Activated CD8-positive, alpha-beta memory T cell treated with anti-CD3 and anti-CD28 coated beads, Interleukin-2, amount 50 U/mL, for 1 hour (primary cell): ENCODE measurements around the gene SLC35F5.
"Not testable (repeated sequence)": the region's sequence is repeated elsewhere in the genome, so short reads cannot be mapped to it uniquely, and the experiment has no call there.

ENCODE experiments used
- DNase-seq: peaks from one replicate; pipeline ENCODE4 v3.0.0-alpha.2; 2020; ENCODE audit errors: extremely low read depth

The SLC35F5 gene

DNA sequence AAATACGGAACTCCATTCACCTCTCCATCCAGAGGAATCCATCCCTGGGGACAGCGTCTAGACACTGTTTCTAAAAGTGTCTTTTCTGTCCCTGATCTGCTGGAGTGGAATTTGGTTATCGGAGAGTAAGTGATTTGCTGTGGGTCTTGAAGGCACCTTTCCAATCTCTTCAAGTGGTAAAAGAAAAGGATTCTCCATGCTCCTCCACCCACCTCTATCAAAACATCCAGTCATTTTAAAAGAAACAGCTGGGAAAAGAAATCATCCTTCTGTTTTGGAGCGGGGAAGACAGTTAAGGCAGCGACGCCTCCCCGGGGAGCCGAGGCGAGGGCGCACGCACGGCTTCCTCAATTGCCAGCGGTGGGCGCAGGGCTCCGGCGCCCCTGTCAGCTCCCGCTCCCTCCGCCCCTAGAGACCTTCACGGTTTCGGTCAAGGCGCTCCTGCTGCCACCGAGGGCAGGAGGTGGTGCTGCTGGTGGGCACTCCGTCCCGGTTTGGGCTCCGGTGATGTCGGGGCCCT is 547 bp downstream of the SLC35F5 start:
- peak; percentile 5 for DNase-seq

DNA sequence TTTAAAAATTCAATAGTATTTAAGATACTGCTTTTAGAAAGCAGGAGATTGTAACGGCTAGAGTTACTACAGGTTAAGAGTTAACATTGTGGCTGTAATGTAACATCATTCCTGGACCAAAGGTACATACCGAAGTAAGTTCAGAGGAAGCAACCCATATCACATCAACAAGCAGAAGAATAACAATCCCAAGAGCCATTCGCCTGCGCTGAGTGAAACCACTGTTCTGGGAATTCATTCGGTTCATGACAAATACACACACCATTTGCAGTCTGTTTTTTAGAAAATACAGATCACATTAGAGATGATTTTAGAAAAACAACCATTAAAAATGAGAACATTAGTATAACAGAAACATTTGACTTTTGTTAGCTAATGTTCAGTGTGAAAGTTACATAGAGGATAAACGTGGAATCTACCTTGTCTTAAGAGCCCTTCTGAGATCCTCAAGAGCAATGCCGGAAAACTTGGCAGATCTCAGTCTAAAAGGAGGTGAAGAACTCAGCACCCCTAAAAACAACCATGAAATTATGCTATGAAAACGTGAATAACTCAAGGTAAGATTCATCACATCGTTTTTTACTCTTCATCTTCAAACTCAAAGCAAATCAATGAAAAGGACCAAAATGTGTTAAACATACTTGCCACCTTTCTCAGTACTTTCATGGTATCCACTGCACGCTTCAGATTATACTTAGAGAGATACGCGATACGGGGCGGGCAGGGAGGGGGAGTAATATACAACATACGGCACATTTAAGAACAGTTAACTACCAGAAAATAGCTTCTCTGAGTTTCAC is 1.2 kb downstream of the SLC35F5 start:
- no peak for DNase-seq

DNA sequence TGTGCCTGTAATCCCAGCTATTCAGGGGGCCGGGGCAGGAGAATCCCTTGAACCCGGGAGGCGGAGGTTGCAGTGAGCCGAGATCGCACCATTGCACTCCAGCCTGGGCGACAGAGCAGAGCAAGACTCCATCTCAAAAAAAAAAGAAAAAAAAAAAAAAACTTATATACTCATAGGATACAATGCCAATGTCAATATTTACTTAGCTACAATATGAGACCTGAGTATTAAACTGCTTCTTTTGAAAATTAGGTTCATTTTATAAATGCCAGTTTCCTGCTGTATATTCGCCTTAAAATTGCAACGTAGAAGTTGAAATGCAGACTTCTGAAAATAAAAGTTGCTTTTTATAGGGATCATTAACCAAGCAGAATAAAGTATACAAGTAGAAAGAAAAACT is 2.3 kb downstream of the SLC35F5 start:
- DNase-seq: no peak

DNA sequence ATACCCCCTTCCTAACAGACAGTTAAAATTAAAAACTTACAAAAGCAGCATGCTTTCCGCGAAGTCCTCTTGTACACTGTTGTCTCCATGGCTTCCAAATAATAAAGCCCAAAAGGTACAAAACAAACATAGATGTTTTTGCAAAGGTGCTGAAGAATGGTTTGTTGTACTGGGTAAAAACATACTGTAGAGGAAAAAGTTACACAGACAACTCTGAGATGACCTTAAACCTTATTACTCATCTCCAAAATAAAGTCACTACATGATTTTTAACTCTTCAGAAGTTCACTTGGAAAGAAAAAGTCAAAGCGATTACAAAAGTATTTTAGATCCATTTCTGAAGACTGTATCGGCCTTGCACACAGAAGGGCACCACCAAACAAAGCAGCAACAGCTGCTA is 6.1 kb downstream of the SLC35F5 start:
- DNase-seq: no peak

DNA sequence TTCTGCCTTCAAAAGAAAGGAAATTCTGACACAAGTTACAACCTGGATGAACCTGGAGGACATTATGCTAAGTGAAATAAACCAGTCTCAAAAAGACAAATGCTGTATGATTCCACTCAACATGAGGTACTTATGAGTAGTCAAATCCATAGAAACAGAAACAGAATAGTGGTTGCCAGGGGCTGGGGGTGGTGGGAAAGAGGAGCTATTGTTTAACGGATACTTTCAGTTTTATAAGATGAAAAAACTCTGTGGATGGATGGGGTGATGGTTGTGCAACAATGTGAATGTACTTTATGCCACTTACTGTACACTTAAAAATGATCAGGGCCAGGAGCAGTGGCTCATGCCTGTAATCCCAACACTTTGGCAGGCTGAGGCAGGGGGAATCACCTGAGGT is 15.4 kb downstream of the SLC35F5 start:
- no peak for DNase-seq

DNA sequence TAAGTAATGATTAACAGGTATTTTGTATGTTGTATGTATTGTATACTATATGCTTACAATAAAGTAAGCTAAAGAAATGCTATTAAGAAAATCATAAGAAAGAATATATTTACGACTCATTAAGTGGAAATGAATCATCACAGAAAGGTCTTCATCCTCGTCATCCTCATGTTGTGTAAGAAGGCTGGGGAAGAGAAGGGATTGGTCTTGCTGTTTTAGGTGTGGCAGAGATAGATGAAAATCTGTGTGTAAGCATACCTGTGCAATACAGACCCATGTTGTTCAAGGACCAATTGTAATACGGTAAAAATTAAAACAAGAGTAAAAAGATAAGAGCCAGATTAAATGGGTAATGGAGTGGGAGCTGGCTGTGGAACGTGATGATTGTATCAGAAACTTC is 16.6 kb downstream of the SLC35F5 start:
- DNase-seq: no peak

DNA sequence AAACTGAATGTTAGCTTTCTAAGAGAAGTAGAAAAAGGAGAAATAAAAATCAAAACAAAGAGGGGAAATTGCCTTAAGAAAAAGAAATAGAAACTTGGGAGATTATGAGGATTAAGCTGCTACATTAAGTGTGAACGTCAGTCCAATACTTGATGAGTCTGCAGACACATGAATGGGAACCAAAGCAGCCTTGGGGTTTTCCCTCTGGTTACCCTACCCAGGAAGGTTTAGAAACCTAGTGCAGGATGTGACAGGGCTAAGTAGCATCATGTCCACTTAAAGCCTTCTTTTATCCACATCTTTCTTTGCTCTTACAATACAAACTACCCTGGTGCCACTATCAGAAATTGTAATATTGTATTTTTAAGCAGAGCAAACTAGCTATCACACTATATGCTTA is 22.3 kb downstream of the SLC35F5 start:
- no peak for DNase-seq

DNA sequence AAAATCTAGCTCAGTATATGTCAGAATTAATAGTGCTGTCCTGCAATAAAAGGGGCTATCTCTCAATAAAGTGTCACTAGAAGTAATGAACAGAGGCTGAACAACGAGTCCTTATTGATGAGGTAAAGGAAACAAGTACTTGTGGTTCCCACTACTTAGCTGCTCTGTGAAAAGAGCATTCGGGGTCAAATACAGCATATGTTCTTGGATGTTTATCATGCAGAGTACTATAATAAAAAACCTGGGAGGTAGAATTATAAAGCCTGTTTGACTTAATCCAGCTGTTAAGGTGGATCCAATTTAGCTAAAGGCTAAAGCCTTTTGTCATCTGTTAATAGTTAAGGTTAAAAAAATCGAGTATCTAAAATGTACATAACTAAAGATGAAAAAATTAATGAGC is 32.4 kb downstream of the SLC35F5 start:
- no peak for DNase-seq

DNA sequence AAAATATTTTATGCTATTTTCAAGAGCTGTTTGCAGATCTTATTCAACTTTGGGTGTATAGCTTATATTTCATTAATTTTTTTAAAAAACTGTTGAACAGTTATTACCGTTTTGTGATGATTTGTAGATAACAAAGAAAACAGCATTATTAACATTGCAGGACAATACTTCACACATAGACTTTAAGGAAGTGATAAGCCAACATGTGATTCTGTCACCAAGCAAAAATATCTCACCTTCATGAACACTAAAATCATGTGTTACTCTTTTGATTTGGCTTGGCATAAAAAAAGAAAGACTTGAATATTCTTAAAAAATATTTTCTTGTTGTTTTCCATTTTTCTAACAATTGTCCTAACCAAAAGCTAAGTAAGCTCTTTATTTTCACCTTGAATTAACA is 33.0 kb downstream of the SLC35F5 start:
- DNase-seq: no peak

DNA sequence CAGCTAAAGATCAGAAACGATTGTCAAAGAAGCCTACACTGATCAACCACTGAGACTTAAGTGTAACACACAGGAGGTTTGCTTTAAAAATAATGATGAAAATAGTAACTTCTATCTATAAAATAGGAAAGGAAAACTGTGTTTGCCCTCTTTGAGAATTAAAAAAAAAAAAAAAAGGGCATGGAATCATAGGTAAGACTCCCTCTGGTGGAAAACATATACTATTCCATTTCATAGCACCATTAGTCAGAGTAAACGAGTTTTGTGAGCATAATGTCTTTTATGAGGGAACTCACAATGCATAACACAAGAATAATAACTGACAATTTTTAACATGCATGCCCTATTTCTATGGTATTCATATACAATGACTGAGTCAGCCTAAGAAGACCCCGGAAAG is 36.3 kb downstream of the SLC35F5 start:
- no peak for DNase-seq

DNA sequence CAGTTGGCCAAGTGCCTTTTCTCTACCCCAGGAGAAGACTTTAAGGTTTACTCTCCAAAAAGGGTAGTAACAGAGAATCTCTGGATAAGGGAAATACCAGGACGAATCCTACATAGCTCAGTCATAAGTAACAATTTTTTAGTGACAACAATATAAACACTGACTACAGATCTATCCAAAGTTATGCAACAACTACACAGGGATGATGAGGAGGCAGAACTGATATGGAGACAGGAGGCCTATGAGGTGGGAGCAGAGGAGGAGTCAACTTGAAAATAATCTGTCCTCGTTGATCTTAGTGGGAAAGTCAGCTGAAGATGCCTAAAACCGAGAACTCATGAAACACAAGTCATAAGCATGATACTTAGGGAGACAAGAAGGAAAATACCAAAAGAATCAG is 40.2 kb downstream of the SLC35F5 start:
- no peak for DNase-seq

DNA sequence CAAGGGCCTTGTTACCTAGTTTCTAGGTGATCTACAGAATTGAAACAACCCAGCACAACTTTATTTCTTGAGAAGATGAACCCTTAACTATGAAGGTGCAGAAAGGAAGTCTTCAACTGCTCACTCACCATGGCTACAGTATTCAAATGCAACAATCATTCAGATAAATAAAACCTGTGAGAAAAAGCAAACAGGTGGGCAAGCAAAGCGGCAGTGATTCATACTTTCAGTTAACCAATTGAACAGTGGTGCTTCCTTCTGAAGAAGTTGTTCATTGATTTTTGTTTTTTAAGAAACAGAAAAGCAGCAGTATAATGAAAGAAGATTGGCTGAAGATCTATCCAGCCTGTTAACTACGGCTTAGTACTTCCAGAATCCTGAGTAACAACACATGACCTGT is 43.5 kb downstream of the SLC35F5 start:
- no peak for DNase-seq

DNA sequence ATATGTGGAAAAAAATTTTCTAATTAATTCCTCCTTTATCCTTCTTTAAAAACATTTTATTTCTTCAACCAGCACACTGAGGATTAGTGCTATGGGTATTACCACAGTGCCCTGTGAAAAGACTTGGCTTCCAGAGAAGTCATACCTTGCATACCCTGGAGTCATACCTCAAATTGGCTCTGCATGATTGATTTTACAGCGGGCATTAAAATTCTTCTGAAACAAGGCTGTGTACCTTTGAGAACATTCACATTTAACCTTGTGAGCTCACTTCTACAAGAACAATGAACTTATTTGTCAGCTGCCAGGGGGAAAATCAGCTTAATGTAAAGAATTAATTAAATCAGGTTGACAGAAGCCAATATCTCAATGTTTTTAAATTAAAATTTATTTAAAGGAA is 44.6 kb downstream of the SLC35F5 start:
- DNase-seq: no peak

DNA sequence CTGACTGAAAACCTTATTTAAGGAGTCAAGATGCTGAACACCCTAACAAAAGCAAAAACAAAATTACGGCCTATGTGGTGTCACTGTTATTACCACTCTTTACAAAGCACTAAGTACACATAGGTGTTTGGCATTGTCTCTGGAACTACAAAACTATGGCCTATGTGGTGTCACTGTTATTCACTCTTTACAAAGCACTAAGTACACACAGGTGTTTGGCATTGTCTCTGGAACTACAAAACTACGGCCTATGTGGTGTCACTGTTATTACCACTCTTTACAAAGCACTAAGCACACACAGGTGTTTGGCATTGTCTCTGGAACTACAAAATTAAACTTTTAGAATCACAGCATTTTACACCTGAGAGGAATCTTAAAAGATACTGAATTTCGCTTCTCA is 47.4 kb downstream of the SLC35F5 start:
- no peak for DNase-seq

DNA sequence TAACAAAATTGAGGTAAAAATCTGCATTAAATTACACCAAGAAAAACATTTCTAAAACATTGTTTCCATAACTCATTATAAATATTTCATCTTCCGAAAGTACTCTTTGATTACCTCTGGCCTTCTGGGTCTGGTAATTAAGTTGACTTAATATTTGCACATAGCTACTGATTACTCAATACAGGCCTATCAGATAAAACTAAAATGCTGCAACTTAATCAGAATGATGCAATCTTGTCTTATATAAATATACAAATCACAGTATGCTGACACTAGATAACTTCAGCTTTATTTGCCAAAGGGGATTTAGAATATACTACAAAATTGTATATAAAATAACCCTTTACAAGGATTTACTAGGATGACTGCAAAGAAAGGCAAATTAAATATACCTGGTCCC is 49.3 kb downstream of the SLC35F5 start:
- DNase-seq: no peak

DNA sequence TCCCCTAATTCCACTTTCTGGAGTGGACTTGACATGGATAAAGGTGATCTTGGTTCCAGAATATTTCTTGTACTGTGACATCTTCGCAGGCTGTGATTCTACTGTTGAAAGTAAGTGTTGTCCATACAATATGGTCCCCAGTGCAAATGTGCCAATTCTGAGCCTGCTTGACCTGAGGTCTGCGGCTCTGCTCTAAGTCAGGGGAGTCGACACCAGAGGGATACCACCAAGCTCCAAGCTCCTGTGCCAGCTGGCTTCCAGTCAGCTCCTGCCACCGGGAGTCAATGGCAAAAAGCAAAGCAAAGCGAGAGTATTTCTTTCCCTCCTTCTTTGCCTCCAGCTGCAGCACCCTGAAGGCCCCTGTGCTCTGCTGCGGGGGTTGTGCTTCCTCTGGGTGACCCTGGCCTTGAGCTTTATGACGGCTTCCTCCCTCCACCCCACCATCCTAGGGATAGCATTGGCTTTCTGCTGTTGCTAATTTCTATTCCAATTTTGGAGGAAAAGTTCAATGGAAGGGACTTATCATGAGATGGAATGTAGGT is 50.4 kb downstream of the SLC35F5 start:
- DNase-seq: no peak

DNA sequence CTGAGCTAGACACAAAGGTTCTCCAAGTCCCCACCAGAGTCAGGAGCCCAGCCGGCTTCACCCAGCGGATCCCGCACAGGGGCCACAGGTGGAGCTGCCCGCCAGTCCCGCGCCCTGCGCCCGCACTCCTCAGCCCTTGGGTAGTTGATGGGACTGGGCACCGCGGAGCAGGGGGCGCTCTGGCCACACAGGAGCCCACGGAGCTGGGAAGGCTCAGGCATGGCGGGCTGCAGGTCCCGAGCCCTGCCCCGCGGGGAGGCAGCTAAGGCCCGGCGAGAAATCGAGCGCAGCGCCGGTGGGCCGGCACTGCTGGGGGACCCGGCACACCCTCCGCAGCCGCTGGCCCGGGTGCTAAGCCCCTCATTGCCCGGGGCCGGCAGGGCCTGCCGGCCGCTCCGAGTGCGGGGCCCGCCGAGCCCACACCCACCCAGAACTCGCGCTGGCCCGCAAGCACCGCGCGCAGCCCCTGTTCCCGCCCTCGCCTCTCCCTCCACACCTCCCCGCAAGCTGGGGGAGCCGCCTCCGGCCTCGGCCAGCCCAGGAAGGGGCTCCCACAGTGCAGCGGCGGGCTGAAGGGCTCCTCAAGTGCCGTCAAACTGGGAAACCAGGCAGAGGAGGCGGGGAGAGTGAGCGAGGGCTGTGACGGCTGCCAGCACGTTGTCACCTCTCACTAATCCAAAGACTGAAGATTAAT is 52.0 kb downstream of the SLC35F5 start:
- not testable (repeated sequence) for DNase-seq

DNA sequence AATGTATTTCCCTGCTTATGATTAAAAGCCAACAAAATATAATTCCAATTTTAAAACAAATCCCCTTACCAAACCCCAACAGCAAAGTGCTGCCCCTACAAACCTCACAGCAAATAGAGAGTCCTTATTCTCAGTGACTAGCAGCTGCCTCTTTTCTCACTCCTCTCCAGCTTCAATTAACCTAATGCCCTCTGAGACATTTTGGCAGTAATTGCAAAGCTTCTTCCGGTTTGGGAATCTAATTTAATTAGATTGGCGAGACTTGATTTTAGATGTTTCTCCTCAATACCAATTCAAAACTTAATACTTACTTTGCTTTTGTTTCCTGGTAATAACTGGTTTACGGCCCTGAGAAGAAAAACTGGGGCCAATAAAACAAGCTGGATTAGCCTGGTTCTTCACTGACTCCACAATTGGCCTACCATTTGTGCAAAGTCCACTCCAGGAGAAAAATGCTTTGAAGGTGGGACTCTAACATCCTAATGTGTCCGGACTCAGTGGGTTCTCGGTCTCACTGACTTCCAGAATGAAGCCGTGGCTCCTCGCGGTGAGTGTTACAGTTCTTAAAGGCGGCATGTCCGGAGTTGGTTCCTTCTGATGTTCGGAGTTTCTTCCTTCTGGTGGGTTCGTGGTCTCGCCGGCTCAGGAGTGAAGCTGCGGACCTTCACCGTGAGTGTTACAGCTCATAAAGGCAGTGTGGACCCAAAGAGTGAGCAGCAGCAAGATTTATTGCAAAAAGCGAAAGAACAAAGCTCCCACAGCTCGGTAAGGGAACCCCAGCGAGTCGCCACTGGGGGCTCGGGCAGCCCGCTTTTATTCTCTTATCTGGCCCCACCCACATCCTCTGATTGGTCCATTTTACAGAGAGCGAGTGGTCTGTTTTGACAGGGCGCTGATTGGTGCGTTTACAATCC is 52.8 kb downstream of the SLC35F5 start:
- DNase-seq: no peak

DNA sequence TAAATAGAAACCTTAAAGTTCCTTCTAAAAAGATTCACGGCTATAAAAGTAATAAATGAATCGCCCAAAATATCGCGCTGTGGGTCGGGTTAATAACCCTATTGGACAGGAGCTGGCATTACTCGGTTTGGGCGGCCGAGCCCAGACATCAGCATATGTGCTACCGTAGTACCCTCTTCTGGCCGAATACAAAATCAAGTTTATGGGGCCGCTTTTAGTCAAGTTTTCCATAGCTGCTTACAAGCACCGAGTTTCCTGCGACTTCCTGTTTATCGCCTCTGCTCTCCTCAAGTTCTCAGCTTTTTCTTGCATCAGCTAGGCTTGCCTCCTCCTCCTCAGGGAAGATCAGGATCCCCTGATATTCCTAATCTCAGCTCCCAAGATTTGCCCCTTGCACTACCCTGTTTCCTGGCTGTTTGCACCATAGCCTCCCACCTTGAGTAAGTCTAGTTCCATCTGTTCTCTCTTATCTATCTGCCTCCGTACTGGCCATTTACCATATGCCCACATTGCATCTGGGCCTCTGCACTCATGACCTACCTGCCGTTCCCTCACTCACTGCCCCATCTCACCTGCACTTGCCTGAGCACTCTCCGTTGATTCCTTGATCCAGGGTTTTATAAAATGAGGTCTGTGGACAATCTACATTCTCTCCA is 56.1 kb downstream of the SLC35F5 start:
- DNase-seq: peak; percentile 5

DNA sequence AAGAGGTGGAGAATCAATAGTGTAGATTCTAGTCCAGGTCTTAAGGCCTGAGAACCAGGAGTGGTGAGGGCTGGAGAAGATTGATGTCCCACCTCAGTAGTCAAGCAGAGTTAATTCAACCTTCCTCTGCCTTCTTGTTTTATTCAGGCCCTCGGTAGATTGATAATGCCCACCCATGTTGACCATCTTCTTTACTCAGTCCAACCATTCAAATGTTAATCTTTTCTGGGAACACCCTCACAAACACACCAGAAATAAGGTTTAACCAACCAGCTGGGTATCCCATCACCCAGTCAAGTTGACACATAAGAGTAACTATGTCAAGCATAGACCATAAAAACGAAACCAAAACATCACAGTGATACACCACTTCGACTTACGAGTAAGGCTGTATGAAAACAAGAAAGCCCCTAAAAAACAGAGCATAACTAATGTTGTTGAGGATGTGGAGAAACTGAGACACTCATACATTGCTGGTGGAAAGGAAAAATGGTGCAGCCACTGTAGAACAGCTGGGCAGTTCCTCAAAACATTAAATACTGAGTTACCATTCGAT is 57.5 kb downstream of the SLC35F5 start:
- no peak for DNase-seq

DNA sequence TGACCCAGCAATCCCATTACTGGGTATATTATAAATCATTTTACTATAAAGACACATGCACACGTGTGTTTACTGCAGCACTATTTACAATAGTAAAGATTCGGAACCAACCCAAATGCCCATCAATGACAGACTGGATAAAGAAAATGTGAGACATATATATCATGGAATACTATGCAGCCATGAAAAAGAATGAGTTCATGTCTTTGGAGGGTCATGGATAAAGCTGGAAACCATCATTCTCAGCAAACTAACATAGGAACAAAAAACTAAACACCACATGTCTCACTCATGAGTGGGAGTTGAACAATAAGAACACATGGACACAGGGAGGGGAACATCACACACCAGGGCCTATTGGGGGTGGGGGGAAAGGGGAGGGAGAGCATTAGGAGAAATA is 58.2 kb downstream of the SLC35F5 start:
- DNase-seq: not testable (repeated sequence)
